Prostate gland (tissue), 2 donors: ENCODE measurements around the gene GPR157. TPM values are rescaled to one million over a fixed set of nuclear protein-coding genes. Genes with fewer than 3 reads are reported as not detected.

Experiments used
- DNase-seq: peaks from one replicate; pipeline ENCODE4 v3.0.0-alpha.2; 2019; ENCODE audit warnings: low spot score
- H3K27ac ChIP-seq, 2 donors: fragments of 200-600 bp; sonication (generic); 2 replicates each; pipeline ENCODE4 v1.5.1; 2017 to 2019
- H3K27me3 ChIP-seq: fragments of 200-600 bp; sonication (generic); replicated peaks from 2 replicates; pipeline ENCODE4 v1.5.1; 2019; ENCODE audit not compliant: insufficient read depth
- H3K36me3 ChIP-seq, 2 donors: fragments of 200-600 bp; sonication (generic); 1 replicate in 1 of 2; 2 replicates in 1 of 2; pipeline versions ENCODE4 v1.5.1 to v1.8.1; 2017 to 2019
- H3K4me1 ChIP-seq: fragments of 200-600 bp; sonication (generic); replicated peaks from 2 replicates; pipeline ENCODE4 v1.5.1; 2019
- H3K4me3 ChIP-seq, 2 donors: fragments of 200-600 bp; sonication (generic); 2 replicates each; pipeline ENCODE4 v1.5.1; 2017 to 2019
- H3K9me3 ChIP-seq: fragments of 200-600 bp; sonication (generic); 2 replicates; pipeline ENCODE4 v1.5.1; 2017
- POLR2A ChIP-seq: fragments of 450-650 bp; IDR thresholded peaks from one replicate; pipeline ENCODE4 v1.6.1; 2016; ENCODE audit warnings: antibody characterized with exemption, mild to moderate bottlenecking
- POLR2AphosphoS5 ChIP-seq: sonication (generic); formaldehyde crosslinking; IDR thresholded peaks from one replicate; pipeline ENCODE4 v1.6.1; 2017; ENCODE audit warnings: antibody characterized with exemption
- WGBS: methylation state at CpG from one replicate; pipeline ENCODE4 v1.1.5; 2018; 5-methylcytosine and 5-hydroxymethylcytosine counted together
- intact Hi-C: fragments of 100-400 bp; cut with DNase I; formaldehyde crosslinking; loops from one replicate; pipeline ENCODE4 v1.14.2; 2022
- total RNA-seq, 2 donors: library from RNA; depleted of rRNA; stranded (reverse); fragments of >200 nt; gene quantifications; one replicate each; pipeline ENCODE4 v1.1.0, GENCODE V29; 2016
- TF ChIP-seq, protein P1 (sequence below), 4 experiments: fragments of 200-600 bp in 2 of 4; fragments of 450-650 bp in 2 of 4; sonication (generic) in 2 of 4; IDR thresholded peaks; 1 replicate in 3 of 4; 2 replicates in 1 of 4; pipeline ENCODE4 v1.5.1; 2016 to 2019; ENCODE audit warnings: antibody characterized with exemption in 4 of 4, mild to moderate bottlenecking in 2 of 4, moderate library complexity in 2 of 4

Gene GPR157, protein sequence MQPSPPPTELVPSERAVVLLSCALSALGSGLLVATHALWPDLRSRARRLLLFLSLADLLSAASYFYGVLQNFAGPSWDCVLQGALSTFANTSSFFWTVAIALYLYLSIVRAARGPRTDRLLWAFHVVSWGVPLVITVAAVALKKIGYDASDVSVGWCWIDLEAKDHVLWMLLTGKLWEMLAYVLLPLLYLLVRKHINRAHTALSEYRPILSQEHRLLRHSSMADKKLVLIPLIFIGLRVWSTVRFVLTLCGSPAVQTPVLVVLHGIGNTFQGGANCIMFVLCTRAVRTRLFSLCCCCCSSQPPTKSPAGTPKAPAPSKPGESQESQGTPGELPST
- total RNA-seq = 10 to 100 TPM in 1 of 2 donors, 1 to 10 TPM in 1; 5.6 to 10.7 TPM

DNA sequence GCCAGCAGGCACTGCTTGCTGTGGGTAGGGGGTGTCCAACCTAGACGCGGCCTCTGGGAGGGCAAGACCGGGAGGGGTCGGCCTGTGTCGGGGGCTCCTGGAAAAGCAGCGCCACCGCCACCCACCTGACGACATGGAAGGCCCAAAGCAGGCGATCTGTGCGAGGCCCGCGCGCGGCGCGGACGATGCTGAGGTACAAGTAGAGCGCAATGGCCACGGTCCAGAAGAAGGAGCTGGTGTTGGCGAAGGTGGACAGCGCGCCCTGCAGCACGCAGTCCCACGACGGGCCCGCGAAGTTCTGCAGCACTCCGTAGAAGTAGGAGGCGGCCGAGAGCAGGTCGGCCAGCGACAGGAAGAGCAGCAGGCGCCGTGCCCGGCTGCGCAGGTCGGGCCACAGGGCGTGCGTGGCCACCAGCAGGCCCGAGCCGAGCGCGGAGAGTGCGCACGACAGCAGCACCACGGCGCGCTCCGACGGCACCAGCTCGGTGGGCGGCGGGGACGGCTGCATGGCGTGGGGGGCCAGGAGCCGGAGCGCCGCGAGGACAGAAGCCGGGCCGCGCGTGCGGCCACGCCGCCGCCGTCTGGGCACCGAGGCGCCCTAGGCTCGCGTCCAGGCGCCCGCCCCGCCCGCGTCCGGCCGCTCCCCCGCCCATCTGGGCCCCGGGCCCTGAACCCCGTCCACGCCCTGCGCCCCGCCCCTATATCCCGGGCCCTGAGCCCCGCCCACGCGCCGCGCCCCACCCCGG lies at the start of gene GPR157:
GPR157 (minus strand) TSS at position 583 of the 746 bp plus-strand sequence; CDS start at position 508, 75 bp downstream.
- Histone ChIP-seq H3K4me3 (peak within 1 kb of the TSS; percentile 68 to 69), H3K27ac (peak within 1 kb of the TSS; percentile 88), H3K9me3 (no peaks in the 10 kb centered on the region), H3K4me1 (peaks cover 4% of the 10 kb centered on the region), H3K27me3 (no peaks in the 10 kb centered on the region), H3K36me3 (no peaks in the 10 kb centered on the region)
- peak; percentile 91 for DNase-seq
- TF ChIP-seq POLR2AphosphoS5 (no peak), POLR2A (peak; percentile 79)
- TF ChIP-seq, protein P1, sequence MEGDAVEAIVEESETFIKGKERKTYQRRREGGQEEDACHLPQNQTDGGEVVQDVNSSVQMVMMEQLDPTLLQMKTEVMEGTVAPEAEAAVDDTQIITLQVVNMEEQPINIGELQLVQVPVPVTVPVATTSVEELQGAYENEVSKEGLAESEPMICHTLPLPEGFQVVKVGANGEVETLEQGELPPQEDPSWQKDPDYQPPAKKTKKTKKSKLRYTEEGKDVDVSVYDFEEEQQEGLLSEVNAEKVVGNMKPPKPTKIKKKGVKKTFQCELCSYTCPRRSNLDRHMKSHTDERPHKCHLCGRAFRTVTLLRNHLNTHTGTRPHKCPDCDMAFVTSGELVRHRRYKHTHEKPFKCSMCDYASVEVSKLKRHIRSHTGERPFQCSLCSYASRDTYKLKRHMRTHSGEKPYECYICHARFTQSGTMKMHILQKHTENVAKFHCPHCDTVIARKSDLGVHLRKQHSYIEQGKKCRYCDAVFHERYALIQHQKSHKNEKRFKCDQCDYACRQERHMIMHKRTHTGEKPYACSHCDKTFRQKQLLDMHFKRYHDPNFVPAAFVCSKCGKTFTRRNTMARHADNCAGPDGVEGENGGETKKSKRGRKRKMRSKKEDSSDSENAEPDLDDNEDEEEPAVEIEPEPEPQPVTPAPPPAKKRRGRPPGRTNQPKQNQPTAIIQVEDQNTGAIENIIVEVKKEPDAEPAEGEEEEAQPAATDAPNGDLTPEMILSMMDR (IDR thresholded peaks at IDR 0.05) = peak in 2 of 4 experiments; percentile 26 to 29
- intact Hi-C loops = no loop called here
- WGBS = under 1% methylated on average over 81 of the region's 92 CpGs

DNA sequence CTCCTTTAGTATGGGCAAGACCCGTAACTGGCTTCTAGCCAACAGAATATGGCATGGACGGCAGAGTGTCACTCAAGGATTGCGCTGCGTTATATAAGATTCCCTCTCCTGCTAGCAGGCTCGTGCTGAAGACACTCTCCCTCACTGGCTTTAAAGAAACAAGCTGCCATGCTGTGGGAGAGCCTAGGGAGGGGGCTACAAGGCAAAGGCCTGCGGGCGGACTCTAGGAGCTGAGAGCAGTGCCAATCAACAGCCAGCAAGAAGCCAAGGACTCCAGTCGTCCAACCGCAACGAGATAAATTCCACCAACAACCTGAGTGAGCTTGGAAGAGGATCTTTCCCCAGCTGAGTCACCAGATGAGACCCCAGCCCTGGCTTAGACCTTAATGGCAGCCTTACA lies 45.9 kb upstream of the GPR157 start:
- Histone ChIP-seq H3K4me1 (no peaks in the 10 kb centered on the region), H3K9me3 (no peaks in the 10 kb centered on the region), H3K27ac (no peak overlapping the region), H3K4me3 (no peak overlapping the region), H3K36me3 (no peaks in the 10 kb centered on the region), H3K27me3 (no peaks in the 10 kb centered on the region)
- intact Hi-C loops = no loop called here
- TF ChIP-seq, protein P1 (IDR thresholded peaks at IDR 0.05) = no peak
- TF ChIP-seq POLR2A (no peak), POLR2AphosphoS5 (no peak)
- DNase-seq = no peak
- 91% methylated on average over 10 of the region's 10 CpGs for WGBS

DNA sequence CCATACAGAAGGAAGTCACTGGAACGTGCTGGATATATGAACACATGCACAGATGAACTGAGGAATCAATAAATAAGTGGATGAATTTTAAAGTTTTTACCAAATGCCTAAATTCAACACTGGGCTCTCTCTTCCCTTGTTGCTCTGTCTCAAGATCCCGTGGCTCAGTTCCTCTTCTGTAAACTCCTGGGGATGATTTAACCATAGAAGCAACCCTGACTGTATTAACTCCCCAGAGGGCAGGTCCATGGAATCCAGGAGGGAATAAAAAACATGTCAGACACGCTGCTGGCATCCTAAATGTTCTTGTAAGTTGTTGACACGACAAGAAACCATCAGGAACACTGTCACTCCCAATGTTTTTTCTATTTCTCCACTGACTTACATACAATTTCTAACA lies 45.3 kb upstream of the GPR157 start:
- H3K36me3 ChIP-seq = no peaks in the 10 kb centered on the region
- WGBS = 46% methylated on average over 4 of the region's 4 CpGs
- TF ChIP-seq, protein P1 (IDR thresholded peaks at IDR 0.05) = no peak
- TF ChIP-seq POLR2A = no peak
- no peak for TF ChIP-seq POLR2AphosphoS5
- H3K27me3 ChIP-seq = no peaks in the 10 kb centered on the region
- H3K4me3 ChIP-seq = no peak overlapping the region
- DNase-seq = no peak
- H3K4me1 ChIP-seq = no peaks in the 10 kb centered on the region
- no peak overlapping the region for H3K27ac ChIP-seq
- intact Hi-C loops = no loop called here
- no peaks in the 10 kb centered on the region for H3K9me3 ChIP-seq

DNA sequence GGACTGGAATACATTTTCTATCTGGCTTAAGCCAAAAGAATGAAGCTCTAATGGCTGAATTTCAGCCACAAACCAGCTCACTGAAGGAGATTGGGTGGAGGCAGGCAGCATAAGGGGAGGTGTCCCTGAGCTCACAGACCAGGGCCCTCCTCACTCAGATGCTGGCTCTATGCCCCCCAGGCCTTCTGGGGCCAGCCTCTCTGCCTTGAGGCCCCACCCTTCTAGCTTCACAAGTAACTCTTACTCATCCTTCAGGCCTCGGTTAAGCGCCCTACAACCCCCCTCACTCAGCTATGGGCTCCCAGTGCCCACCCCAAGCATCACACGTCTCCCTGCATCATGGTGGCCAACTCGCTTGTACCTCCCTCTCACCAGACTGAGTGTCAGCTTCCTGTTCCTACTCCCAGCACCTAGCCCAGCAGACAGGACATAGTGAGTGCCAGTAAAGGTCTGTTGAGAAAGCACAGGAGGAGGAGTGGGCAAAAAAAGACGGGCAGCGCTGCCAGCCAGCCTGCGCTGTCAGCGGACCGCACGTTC lies 40.8 kb upstream of the GPR157 start:
- H3K4me3 ChIP-seq = no peak overlapping the region
- intact Hi-C loops = no loop called here
- no peaks in the 10 kb centered on the region for H3K36me3 ChIP-seq
- no peaks in the 10 kb centered on the region for H3K27me3 ChIP-seq
- H3K9me3 ChIP-seq = no peaks in the 10 kb centered on the region
- no peaks in the 10 kb centered on the region for H3K4me1 ChIP-seq
- H3K27ac ChIP-seq = no peak overlapping the region
- DNase-seq = no peak
- 96% methylated on average over 10 of the region's 10 CpGs for WGBS
- TF ChIP-seq POLR2A (no peak), POLR2AphosphoS5 (no peak)
- TF ChIP-seq, protein P1 (IDR thresholded peaks at IDR 0.05) = no peak
